SH-SY5Y (cell line): ENCODE measurements around the gene NPTX1.

Source experiments
- GATA2 ChIP-seq: IDR thresholded peaks from 2 replicates; pipeline ENCODE4 v1.6.1; 2011; ENCODE audit warnings: mild to moderate bottlenecking, low read depth, low read length
- GATA3 ChIP-seq: IDR thresholded peaks from 2 replicates; pipeline ENCODE4 v1.6.1; 2011; ENCODE audit warnings: low read depth, mild to moderate bottlenecking, low read length, moderate library complexity

DNA sequence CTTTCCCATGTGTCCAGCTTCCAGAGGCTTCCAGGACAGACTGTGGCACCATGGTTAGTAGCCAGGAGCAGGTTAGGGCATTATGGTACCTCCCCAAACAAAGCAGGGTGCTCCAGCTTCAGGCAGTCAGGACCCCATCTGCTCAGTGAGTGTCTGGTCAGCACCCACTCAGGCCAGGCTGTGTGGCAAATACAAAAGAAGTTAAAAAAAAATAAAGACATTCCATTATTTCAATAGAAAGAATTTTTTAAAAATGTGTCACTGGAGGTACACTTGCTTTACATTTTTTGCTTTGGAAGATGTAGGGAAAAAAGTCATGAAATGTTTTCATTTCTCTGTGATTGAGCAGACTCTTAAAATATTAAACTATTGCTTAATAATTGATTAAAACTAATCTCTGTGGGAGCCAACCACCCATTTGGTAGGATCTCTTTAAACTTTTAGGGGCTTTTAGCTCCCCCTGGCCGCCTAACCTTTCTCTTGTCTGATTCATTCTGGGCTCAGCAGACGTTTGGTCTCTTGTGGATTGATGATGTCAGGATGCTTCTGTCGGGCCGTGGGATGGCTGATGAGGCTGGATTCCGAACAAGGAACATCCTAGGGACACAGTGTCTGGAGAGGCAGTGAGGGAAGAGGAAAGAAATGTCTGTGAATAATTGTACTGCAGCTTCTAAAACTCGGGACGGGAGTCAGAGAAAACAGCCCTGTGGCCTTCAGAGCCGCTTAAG lies 28.4 kb upstream of the NPTX1 start:
- TF ChIP-seq GATA2 (no peak), GATA3 (no peak)
